ENCODE results near the gene ERAS. TPM values are rescaled to one million over a fixed set of nuclear protein-coding genes. Genes with fewer than 3 reads are reported as not detected.
"Not testable (repeated sequence)": the region's sequence is repeated elsewhere in the genome, so short reads cannot be mapped to it uniquely, and the experiment has no call there.

ERAS gene

DNA sequence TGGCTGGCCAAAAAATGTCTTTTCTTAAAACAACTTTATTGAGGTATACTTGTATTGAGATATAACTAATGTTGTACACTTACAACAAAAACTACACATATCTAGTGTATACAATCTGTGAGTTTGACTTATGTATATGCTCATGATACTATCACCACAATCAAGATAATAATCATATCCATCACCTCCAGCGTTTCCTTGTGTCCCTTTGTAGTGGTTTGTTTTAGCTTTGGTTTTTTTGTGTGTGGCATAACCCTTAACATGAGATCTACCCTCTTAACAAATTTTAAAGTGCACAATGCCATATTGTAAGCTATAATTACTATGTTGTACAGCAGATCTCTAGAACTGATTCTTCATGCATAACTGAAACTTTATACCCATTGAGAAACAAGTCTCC lies 22.5 kb downstream of the ERAS start:
- no peak overlapping the region for H3K4me2 ChIP-seq (ENCODE audit: low read length)
- H3K27me3 ChIP-seq (ENCODE audit: control insufficient read depth, insufficient read depth, low read length): peaks cover 2% of the 10 kb centered on the region
- H3K9me3 ChIP-seq (replicated peaks; ENCODE audit: low read length): no peaks in the 10 kb centered on the region
- H3K4me3 ChIP-seq (ENCODE audit: low read length): no peak overlapping the region
- H3K36me3 ChIP-seq (ENCODE audit: insufficient read depth, low read length): no peaks in the 10 kb centered on the region
- H3K4me1 ChIP-seq (ENCODE audit: control insufficient read depth, insufficient read depth, low read length): no peaks in the 10 kb centered on the region
- no peak overlapping the region for H3K9ac ChIP-seq (ENCODE audit: low read depth, low read length)

GRCh38 chrX:48852857-48853256 lies 26.5 kb downstream of the ERAS start:
- no peak overlapping the region for H3K4me3 ChIP-seq (ENCODE audit: low read length)
- H3K27me3 ChIP-seq (ENCODE audit: control insufficient read depth, insufficient read depth, low read length): peaks cover 4% of the 10 kb centered on the region
- H3K9ac ChIP-seq (ENCODE audit: low read depth, low read length): no peak overlapping the region
- no peaks in the 10 kb centered on the region for H3K36me3 ChIP-seq (ENCODE audit: insufficient read depth, low read length)
- no peaks in the 10 kb centered on the region for H3K9me3 ChIP-seq (replicated peaks; ENCODE audit: low read length)
- no peaks in the 10 kb centered on the region for H3K4me1 ChIP-seq (ENCODE audit: control insufficient read depth, insufficient read depth, low read length)
- no peak overlapping the region for H3K4me2 ChIP-seq (ENCODE audit: low read length)

DNA sequence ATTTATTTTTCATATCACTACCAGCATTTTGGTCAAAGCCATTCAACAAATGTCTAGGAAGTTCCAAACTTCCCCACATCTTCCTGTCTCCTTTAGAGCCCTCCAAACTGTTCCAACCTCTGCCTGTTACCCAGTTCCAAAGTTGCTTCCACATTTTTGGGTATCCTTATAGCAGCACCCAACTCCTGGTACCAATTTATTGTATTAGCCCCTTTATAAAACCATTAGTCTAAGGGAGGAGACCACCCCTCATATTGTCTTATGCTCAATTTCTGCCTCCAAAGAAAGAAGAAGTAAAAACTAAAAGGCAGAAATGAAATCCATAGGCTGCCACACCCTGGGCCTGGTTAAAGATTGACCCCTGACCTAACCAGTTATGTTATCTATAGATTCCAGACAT lies 27.2 kb downstream of the ERAS start:
- H3K27me3 ChIP-seq (ENCODE audit: control insufficient read depth, insufficient read depth, low read length); H3K36me3 ChIP-seq (ENCODE audit: insufficient read depth, low read length); H3K4me1 ChIP-seq (ENCODE audit: control insufficient read depth, insufficient read depth, low read length): not testable (repeated sequence)

GRCh38 chrX:48854121-48854804 lies 27.9 kb downstream of the ERAS start:
- H3K4me1 ChIP-seq (ENCODE audit: control insufficient read depth, insufficient read depth, low read length); H3K4me2 ChIP-seq (ENCODE audit: low read length); H3K36me3 ChIP-seq (ENCODE audit: insufficient read depth, low read length); H3K4me3 ChIP-seq (ENCODE audit: low read length); H3K9me3 ChIP-seq (replicated peaks; ENCODE audit: low read length); H3K9ac ChIP-seq (ENCODE audit: low read depth, low read length); H3K27me3 ChIP-seq (ENCODE audit: control insufficient read depth, insufficient read depth, low read length): not testable (repeated sequence)

More for the DNA sequence above, 27.2 kb downstream of the ERAS start:
- not testable (repeated sequence) for H3K4me2 ChIP-seq (ENCODE audit: low read length); H3K4me3 ChIP-seq (ENCODE audit: low read length); H3K9me3 ChIP-seq (replicated peaks; ENCODE audit: low read length); H3K9ac ChIP-seq (ENCODE audit: low read depth, low read length)

GRCh38 chrX:48854898-48855297 lies 28.6 kb downstream of the ERAS start:
- H3K27me3 ChIP-seq (ENCODE audit: control insufficient read depth, insufficient read depth, low read length): peaks cover 2% of the 10 kb centered on the region
- H3K4me2 ChIP-seq (ENCODE audit: low read length): no peak overlapping the region
- H3K9me3 ChIP-seq (replicated peaks; ENCODE audit: low read length): no peaks in the 10 kb centered on the region
- no peak overlapping the region for H3K4me3 ChIP-seq (ENCODE audit: low read length)
- no peaks in the 10 kb centered on the region for H3K4me1 ChIP-seq (ENCODE audit: control insufficient read depth, insufficient read depth, low read length)
- H3K36me3 ChIP-seq (ENCODE audit: insufficient read depth, low read length): no peaks in the 10 kb centered on the region
- no peak overlapping the region for H3K9ac ChIP-seq (ENCODE audit: low read depth, low read length)

DNA sequence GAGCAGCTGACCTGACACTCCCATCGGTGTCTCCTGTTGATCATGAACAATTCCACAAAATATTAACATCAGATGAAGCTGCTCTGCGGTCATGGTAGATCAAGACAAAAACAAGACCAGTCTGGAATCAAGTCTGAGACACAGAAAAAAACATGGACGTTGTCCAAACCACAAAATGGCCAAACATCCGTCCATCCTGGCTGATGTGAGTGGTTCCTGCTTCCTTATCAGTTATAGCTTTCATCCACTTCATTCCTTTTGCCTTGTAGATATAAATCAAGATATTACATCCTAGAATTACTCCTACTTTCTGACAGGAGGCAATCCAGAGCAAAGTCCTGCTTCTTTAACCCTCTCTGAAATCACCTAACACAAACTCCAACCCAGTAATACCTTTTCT lies 37.9 kb downstream of the ERAS start:
- H3K9me3 ChIP-seq (replicated peaks; ENCODE audit: low read length): no peaks in the 10 kb centered on the region
- H3K27me3 ChIP-seq (ENCODE audit: control insufficient read depth, insufficient read depth, low read length): no peaks in the 10 kb centered on the region
- H3K36me3 ChIP-seq (ENCODE audit: insufficient read depth, low read length): no peaks in the 10 kb centered on the region
- H3K4me2 ChIP-seq (ENCODE audit: low read length): no peak overlapping the region
- H3K9ac ChIP-seq (ENCODE audit: low read depth, low read length): no peak overlapping the region
- H3K4me1 ChIP-seq (ENCODE audit: control insufficient read depth, insufficient read depth, low read length): peaks cover 5% of the 10 kb centered on the region
- no peak overlapping the region for H3K4me3 ChIP-seq (ENCODE audit: low read length)

DNA sequence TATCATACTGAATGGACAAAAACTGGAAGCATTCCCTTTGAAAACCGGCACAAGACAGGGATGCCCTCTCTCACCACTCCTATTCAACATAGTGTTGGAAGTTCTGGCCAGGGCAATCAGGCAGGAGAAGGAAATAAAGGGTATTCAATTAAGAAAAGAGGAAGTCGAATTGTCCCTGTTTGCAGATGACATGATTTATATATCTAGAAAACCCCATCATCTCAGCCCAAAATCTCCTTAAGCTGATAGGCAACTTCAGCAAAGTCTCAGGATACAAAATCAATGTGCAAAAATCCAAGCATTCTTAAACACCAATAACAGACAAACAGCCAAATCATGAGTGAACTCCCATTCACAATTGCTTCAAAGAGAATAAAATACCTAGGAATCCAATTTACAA lies 45.7 kb downstream of the ERAS start:
- not testable (repeated sequence) for H3K4me1 ChIP-seq (ENCODE audit: control insufficient read depth, insufficient read depth, low read length); H3K4me2 ChIP-seq (ENCODE audit: low read length); H3K9ac ChIP-seq (ENCODE audit: low read depth, low read length); H3K27me3 ChIP-seq (ENCODE audit: control insufficient read depth, insufficient read depth, low read length); H3K4me3 ChIP-seq (ENCODE audit: low read length); H3K36me3 ChIP-seq (ENCODE audit: insufficient read depth, low read length); H3K9me3 ChIP-seq (replicated peaks; ENCODE audit: low read length)

GRCh38 chrX:48876944-48877343 lies 50.6 kb downstream of the ERAS start:
- not testable (repeated sequence) for H3K4me1 ChIP-seq (ENCODE audit: control insufficient read depth, insufficient read depth, low read length); H3K36me3 ChIP-seq (ENCODE audit: insufficient read depth, low read length); H3K9me3 ChIP-seq (replicated peaks; ENCODE audit: low read length); H3K4me3 ChIP-seq (ENCODE audit: low read length); H3K9ac ChIP-seq (ENCODE audit: low read depth, low read length); H3K27me3 ChIP-seq (ENCODE audit: control insufficient read depth, insufficient read depth, low read length); H3K4me2 ChIP-seq (ENCODE audit: low read length)

Small RNA genes lying within 50 kb of the gene (small RNA-seq; reads per million reads assigned to genes)
- gene RNU6-29P: not detected

Measured in skeletal muscle satellite cell (primary cell).